Retinal pigment epithelial cell (primary cell): Measurements from ENCODE around the gene AMBRA1.
A peak's percentile ranks its signal among the peaks of the same experiment; 100 is the strongest.
"Not testable (repeated sequence)": the region's sequence is repeated elsewhere in the genome, so short reads cannot be mapped to it uniquely, and the experiment has no call there.

ENCODE experiments used
- DNase-seq: peaks from one replicate; pipeline ENCODE4 v3.0.0-alpha.2; 2010; ENCODE audit warnings: low read depth
- H3K4me3 ChIP-seq: 2 replicates; pipeline ENCODE4 v1.5.1; 2011; ENCODE audit warnings: mild to moderate bottlenecking, low read length, control low read depth, moderate library complexity
- TF ChIP-seq, protein P1 (sequence below): conservative IDR thresholded peaks from 2 replicates; pipeline ENCODE4 v1.5.1; 2011; ENCODE audit warnings: low read depth, low read length, control low read depth, inconsistent platforms

The AMBRA1 gene

DNA sequence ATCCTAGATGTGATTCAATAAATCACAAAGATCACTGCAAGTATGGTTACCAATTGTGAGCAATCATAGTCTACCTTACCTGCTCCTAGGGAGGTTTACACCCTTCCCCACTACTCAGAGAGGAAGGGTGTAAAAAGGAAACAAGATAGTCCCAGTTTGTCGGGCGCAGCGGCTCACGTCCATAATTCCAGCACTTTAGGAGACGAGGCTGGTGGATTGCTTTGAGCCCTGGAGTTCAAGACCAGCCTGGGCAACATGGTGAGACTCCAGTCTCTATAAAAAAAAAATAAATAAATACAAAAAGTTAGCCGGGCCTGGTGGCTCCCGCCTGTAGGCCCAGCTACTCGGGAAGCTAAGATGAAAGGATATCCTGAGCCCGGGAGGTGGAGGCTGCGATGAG lies 962 bp upstream of the AMBRA1 start:
- no peak for DNase-seq
- no peak overlapping the region for H3K4me3 ChIP-seq
- TF ChIP-seq, protein P1, sequence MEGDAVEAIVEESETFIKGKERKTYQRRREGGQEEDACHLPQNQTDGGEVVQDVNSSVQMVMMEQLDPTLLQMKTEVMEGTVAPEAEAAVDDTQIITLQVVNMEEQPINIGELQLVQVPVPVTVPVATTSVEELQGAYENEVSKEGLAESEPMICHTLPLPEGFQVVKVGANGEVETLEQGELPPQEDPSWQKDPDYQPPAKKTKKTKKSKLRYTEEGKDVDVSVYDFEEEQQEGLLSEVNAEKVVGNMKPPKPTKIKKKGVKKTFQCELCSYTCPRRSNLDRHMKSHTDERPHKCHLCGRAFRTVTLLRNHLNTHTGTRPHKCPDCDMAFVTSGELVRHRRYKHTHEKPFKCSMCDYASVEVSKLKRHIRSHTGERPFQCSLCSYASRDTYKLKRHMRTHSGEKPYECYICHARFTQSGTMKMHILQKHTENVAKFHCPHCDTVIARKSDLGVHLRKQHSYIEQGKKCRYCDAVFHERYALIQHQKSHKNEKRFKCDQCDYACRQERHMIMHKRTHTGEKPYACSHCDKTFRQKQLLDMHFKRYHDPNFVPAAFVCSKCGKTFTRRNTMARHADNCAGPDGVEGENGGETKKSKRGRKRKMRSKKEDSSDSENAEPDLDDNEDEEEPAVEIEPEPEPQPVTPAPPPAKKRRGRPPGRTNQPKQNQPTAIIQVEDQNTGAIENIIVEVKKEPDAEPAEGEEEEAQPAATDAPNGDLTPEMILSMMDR = no peak

DNA sequence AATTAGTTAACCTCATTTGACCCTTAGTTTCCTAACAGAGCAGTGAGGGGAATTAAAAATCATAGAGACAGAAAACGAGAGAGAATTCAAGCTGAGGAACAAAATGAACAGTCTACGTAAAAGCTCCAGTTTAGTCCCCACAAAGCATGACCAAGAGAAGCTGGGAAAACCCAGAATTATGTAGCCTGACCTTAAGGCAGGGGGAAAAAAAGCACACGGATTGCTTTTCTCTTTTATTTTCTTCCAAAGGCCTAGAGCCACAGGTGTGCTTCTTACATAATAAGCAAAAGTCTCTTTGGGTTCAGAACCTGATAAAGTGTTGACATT lies 514 bp upstream of the AMBRA1 start:
- peak overlapping the region; percentile 89 for H3K4me3 ChIP-seq
- no peak for DNase-seq
- TF ChIP-seq, protein P1 = no peak

DNA sequence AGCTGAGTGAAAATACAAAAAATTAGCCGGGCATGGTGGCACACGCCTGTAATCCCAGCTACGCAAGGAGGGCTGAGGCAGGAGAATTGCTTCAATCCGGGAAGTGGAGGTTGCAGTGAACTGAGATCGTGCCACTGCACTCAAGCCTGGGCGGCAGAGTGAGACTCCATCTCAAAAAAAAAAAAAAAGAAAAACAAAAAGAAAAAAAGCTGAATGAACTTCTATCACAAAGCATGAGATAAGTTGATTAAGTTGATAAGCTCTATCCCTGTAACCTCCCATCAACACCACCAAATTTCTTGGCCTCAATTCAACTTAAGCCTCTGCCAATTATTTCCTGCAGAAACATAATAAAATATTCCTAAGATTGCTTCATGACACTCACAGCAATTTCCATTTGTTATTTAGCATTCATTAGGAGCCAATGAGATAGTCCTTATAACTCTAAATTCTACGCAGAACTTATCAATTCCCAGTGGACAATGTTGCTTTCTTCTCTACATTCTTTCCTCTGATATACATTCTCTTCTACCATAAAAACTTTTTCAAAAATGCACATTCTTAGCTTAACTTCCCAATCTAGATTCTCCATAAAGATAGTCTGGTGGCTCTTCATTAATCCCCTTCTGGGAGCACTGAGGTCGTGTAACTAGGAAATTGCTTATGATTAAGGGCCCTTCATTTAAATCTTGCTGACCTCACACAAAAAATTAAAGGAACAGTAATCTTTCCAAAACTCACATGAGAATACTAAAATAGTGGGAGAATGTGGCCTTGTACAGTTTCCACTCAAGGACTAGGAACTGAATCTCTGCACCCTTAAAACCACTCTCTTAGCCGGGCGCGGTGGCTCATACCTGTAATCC lies 2.9 kb downstream of the AMBRA1 start:
- TF ChIP-seq, protein P1 = no peak
- peak overlapping the region; percentile 5 for H3K4me3 ChIP-seq
- no peak for DNase-seq

DNA sequence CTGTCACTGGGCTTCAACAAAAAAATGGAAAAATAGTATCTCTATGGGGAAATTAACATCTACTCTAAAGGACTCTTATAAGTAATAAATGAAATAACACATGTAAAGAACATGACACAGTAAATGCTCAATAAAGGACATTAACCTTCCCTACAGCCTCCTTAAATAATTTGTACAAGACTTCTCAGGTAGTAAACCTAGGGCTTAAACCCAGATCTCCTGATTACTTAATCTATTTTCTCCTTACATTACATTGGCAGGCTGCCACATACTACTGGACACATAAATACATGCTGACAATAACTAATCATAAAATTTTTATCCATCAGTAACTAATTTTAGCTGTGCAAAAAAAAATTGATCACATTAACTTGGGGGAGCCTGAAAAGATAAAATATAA lies 4.9 kb downstream of the AMBRA1 start:
- TF ChIP-seq, protein P1 = no peak
- no peak for DNase-seq
- H3K4me3 ChIP-seq = no peak overlapping the region

DNA sequence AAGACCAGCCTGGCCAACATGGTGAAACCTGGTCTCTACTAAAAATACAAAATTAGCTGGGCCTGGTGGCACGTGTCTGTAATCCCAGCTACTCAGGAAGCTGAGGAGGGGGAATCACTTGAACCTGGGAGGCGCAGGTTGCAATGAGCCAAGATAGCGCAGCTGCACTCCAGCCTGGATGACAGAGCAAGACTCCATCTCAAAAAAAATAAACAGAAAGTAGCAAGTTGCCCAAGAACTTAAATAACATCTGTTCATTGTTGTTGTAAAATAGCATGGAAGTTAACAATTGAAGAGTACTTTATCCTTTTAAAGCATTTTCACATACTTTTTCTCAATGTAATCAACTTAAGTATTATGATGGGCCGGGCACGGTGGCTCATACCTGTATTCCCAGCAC lies 5.7 kb downstream of the AMBRA1 start:
- no peak overlapping the region for H3K4me3 ChIP-seq
- DNase-seq = no peak
- TF ChIP-seq, protein P1 = no peak

DNA sequence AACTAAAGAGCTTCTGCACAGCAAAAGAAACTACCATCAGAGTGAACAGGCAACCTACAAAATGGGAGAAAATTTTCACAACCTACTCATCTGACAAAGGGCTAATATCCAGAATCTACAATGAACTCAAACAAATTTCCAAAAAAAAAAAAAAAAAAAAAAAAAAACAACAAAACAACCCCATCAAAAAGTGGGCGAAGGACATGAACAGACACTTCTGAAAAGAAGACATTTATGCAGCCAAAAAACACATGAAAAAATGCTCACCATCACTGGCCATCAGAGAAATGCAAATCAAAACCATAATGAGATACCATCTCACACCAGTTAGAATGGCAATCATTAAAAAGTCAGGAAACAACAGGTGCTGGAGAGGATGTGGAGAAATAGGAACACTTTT lies 10.3 kb downstream of the AMBRA1 start:
- DNase-seq = not testable (repeated sequence)

DNA sequence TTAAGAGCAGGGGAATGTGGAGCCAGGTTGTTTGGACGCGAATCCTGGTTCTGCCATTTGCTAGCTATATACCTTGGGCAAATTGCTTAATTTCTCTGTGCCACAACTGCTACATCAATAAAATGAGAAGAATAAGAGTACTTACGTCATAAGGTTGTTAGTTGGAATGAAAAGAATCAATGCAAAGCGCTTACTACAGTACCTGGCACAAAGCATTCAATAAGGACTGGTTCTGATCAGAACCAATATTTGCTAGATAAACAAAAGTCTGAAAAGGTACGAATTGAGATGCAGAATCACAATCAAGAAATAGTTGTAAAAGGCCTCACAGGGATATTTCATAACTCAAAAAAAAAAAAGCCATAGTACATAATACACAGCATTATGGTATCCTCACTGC lies 11.2 kb downstream of the AMBRA1 start:
- no peak for DNase-seq
- TF ChIP-seq, protein P1 = no peak
- no peak overlapping the region for H3K4me3 ChIP-seq

More for the DNA sequence above, 10.3 kb downstream of the AMBRA1 start:
- H3K4me3 ChIP-seq = not testable (repeated sequence)

DNA sequence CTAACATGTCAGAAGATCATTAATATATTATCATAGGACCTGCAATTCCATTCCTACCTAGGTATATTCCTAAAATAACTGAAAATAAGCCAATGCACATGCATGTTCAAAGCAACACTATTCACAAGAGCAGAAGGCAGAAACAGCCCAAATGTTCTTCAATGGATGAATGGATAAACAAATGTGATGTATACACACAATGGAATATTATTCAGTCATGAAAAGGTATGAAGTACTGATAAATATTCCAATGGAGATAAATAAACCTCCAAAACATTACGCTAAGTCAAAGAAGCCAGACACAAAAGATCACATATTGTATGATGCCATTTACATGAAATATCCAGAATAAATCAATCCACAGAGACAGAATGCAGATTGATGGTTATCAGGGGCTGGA lies 16.8 kb downstream of the AMBRA1 start:
- no peak for DNase-seq
- TF ChIP-seq, protein P1 = no peak
- H3K4me3 ChIP-seq = no peak overlapping the region
